H1 (cell line): ENCODE data around the gene CNDP1. TPM values are rescaled to one million over a fixed set of nuclear protein-coding genes. Genes with fewer than 3 reads are reported as not detected.

Experiments used
- CTCF ChIA-PET: fragments of 300-600 bp; sonication (Branson Sonifier 250); formaldehyde crosslinking; loops from one replicate; lab custom pipeline; 2021; ENCODE audit not compliant: partially characterized antibody; lab: Charles Lee
- POLR2A ChIA-PET: fragments of 300-600 bp; sonication (Branson Sonifier 250); formaldehyde crosslinking; loops from one replicate; lab custom pipeline; 2021; ENCODE audit warnings: inconsistent platforms; ENCODE audit not compliant: partially characterized antibody; lab: Charles Lee
- DNase-seq, 2 experiments: peaks; one replicate each; pipeline versions ENCODE4 v3.0.0 to v3.0.0-alpha.2; 2010 to 2022; ENCODE audit warnings: low spot score in 2 of 2, low read depth in 1 of 2, mixed read lengths in 1 of 2
- FAIRE-seq: peaks from 2 replicates; lab custom pipeline; 2011; peaks lifted over from hg19 to GRCh38; lab: Jason Lieb, UNC
- H2AFZ ChIP-seq: 2 replicates; pipeline ENCODE4 v1.8.1; 2012; ENCODE audit warnings: low read length, inconsistent platforms
- H2AK5ac ChIP-seq: 2 replicates; pipeline ENCODE4 v1.6.1; 2013; ENCODE audit warnings: low read depth, low read length
- H2BK120ac ChIP-seq: replicated peaks from 2 replicates; pipeline ENCODE3; 2013; ENCODE audit warnings: low read depth, low read length, inconsistent platforms
- H2BK12ac ChIP-seq: 2 replicates; pipeline ENCODE4 v1.6.1; 2013; ENCODE audit warnings: low read depth, low read length
- H2BK15ac ChIP-seq: 2 replicates; pipeline ENCODE4 v1.6.1; 2013; ENCODE audit warnings: low read length
- H2BK20ac ChIP-seq: 2 replicates; pipeline ENCODE4 v1.6.1; 2013; ENCODE audit warnings: low read length
- H2BK5ac ChIP-seq: 2 replicates; pipeline ENCODE4 v1.6.1; 2013; ENCODE audit warnings: low read depth, low read length
- H3K14ac ChIP-seq: 2 replicates; pipeline ENCODE4 v1.6.1; 2013; ENCODE audit warnings: inconsistent platforms; ENCODE audit not compliant: insufficient read length
- H3K18ac ChIP-seq: 2 replicates; pipeline ENCODE4 v1.6.1; 2013; ENCODE audit warnings: low read length; ENCODE audit errors: extremely low read depth
- H3K23ac ChIP-seq: 2 replicates; pipeline ENCODE4 v1.6.1; 2013; ENCODE audit warnings: inconsistent platforms; ENCODE audit not compliant: insufficient read length
- H3K23me2 ChIP-seq: 2 replicates; pipeline ENCODE4 v1.6.1; 2013; ENCODE audit warnings: low read depth, low read length
- H3K27ac ChIP-seq: 2 replicates; pipeline ENCODE4 v1.6.1; 2011; ENCODE audit warnings: low read depth, low read length, inconsistent platforms
- H3K27me3 ChIP-seq, 4 experiments: replicated peaks in 1 of 4; 1 replicate in 1 of 4; 2 replicates in 3 of 4; pipeline versions ENCODE4 v1.6.1 to v1.8.1; 2011 to 2013; ENCODE audit warnings: low read length in 3 of 4, mild to moderate bottlenecking in 3 of 4, inconsistent platforms in 2 of 4, mixed read lengths in 2 of 4, moderate library complexity in 1 of 4; ENCODE audit not compliant: control insufficient read depth in 3 of 4, insufficient read depth in 3 of 4; ENCODE audit errors: extremely low read depth in 1 of 4
- H3K36me3 ChIP-seq, 4 experiments: 2 replicates each; pipeline versions ENCODE4 v1.6.1 to v1.8.1; 2011 to 2013; ENCODE audit warnings: mild to moderate bottlenecking in 4 of 4, low read length in 3 of 4, moderate library complexity in 2 of 4, control low read depth in 1 of 4, inconsistent platforms in 1 of 4; ENCODE audit not compliant: insufficient read depth in 4 of 4, control insufficient read depth in 2 of 4
- H3K4ac ChIP-seq: replicated peaks from 2 replicates; pipeline ENCODE3; 2013; ENCODE audit warnings: low read length, low read depth, mixed read lengths, inconsistent platforms; ENCODE audit not compliant: insufficient read length
- H3K4me1 ChIP-seq, 4 experiments: replicated peaks in 1 of 4; 1 replicate in 1 of 4; 2 replicates in 3 of 4; pipeline versions ENCODE4 v1.6.1 to v1.8.1; 2011 to 2013; ENCODE audit warnings: low read length in 3 of 4, inconsistent platforms in 2 of 4, mixed read lengths in 1 of 4; ENCODE audit not compliant: insufficient read depth in 4 of 4, control insufficient read depth in 3 of 4
- H3K4me2 ChIP-seq, 2 experiments: 2 replicates each; pipeline versions ENCODE4 v1.6.1 to v1.8.1; 2011 to 2013; ENCODE audit warnings: low read depth in 2 of 2, low read length in 2 of 2, control low read depth in 1 of 2, inconsistent platforms in 1 of 2, mild to moderate bottlenecking in 1 of 2; ENCODE audit not compliant: insufficient read depth in 1 of 2
- H3K4me3 ChIP-seq, 4 experiments: fragments of 200-600, 300-600 bp in 1 of 4; sonication (generic), shearing (Covaris generic), sonication (Bioruptor Twin) in 1 of 4; 2 replicates each; pipeline versions ENCODE4 v1.5.1 to v1.8.1; 2011 to 2016; ENCODE audit warnings: low read length in 4 of 4, low read depth in 3 of 4, control low read depth in 2 of 4, inconsistent platforms in 2 of 4, mild to moderate bottlenecking in 2 of 4, mixed read lengths in 1 of 4, moderate library complexity in 1 of 4; ENCODE audit not compliant: insufficient read depth in 2 of 4; ENCODE audit errors: extremely low read depth in 1 of 4
- H3K56ac ChIP-seq: replicated peaks from 2 replicates; pipeline ENCODE3; 2013; ENCODE audit warnings: low read depth, mild to moderate bottlenecking, mixed read lengths, low read length, inconsistent platforms; ENCODE audit not compliant: insufficient read length
- H3K79me1 ChIP-seq: 2 replicates; pipeline ENCODE4 v1.6.1; 2013; ENCODE audit warnings: low read depth, low read length, control low read depth
- H3K79me2 ChIP-seq, 2 experiments: 2 replicates each; pipeline versions ENCODE4 v1.6.1 to v1.8.1; 2012 to 2013; ENCODE audit warnings: low read length in 2 of 2, mild to moderate bottlenecking in 2 of 2, inconsistent platforms in 1 of 2; ENCODE audit not compliant: insufficient read depth in 2 of 2, control insufficient read depth in 1 of 2
- H3K9ac ChIP-seq, 4 experiments: replicated peaks in 1 of 4; 1 replicate in 1 of 4; 2 replicates in 3 of 4; pipeline versions ENCODE4 v1.6.1 to v1.8.1; 2011 to 2013; ENCODE audit warnings: low read depth in 3 of 4, low read length in 3 of 4, control low read depth in 2 of 4, mild to moderate bottlenecking in 2 of 4, moderate library complexity in 2 of 4, inconsistent platforms in 1 of 4; ENCODE audit errors: extremely low read depth in 1 of 4
- H3K9me3 ChIP-seq, 2 experiments: 2 replicates each; pipeline versions ENCODE4 v1.6.1 to v1.8.1; 2012 to 2013; ENCODE audit warnings: mild to moderate bottlenecking in 2 of 2, moderate library complexity in 2 of 2, control low read depth in 1 of 2, inconsistent platforms in 1 of 2, low read depth in 1 of 2, low read length in 1 of 2, mixed read lengths in 1 of 2; ENCODE audit not compliant: insufficient read depth in 2 of 2
- H4K20me1 ChIP-seq, 2 experiments: replicated peaks in 1 of 2; 2 replicates each; pipeline versions ENCODE3 to v1.8.1; 2011 to 2013; ENCODE audit warnings: inconsistent platforms in 2 of 2, low read length in 2 of 2, mild to moderate bottlenecking in 1 of 2; ENCODE audit not compliant: insufficient read depth in 2 of 2, control insufficient read depth in 1 of 2
- H4K5ac ChIP-seq: 2 replicates; pipeline ENCODE4 v1.6.1; 2013; ENCODE audit warnings: low read length, low read depth, mixed read lengths, inconsistent platforms; ENCODE audit not compliant: insufficient read length
- H4K8ac ChIP-seq: 2 replicates; pipeline ENCODE4 v1.8.0; 2013; ENCODE audit warnings: mild to moderate bottlenecking, moderate library complexity, low read length, inconsistent platforms; ENCODE audit not compliant: insufficient read depth; ENCODE audit errors: extremely low read depth
- H4K91ac ChIP-seq: replicated peaks from 2 replicates; pipeline ENCODE3; 2013; ENCODE audit warnings: low read length, mixed read lengths, inconsistent platforms; ENCODE audit not compliant: insufficient read length
- CBX8 ChIP-seq: fragments of 300-800, 300-1000 bp; sonication (generic); IDR thresholded peaks from 2 replicates; pipeline ENCODE4 v1.7.1; 2016; ENCODE audit warnings: low read depth, low read length, borderline replicate concordance
- EP300 ChIP-seq, 2 experiments: IDR thresholded peaks; 1 replicate in 1 of 2; 2 replicates in 1 of 2; pipeline ENCODE4 v1.6.1; 2011 to 2012; ENCODE audit warnings: low read depth in 2 of 2, low read length in 2 of 2, mild to moderate bottlenecking in 2 of 2, borderline replicate concordance in 1 of 2, inconsistent platforms in 1 of 2, moderate library complexity in 1 of 2
- KDM5A ChIP-seq: fragments of 200-600 bp; IDR thresholded peaks from 2 replicates; pipeline ENCODE4 v1.7.1; 2012; ENCODE audit warnings: mild to moderate bottlenecking, low read length, inconsistent platforms, mixed read lengths
- PHF8 ChIP-seq: fragments of 200-600 bp; sonication (generic); conservative IDR thresholded peaks from 2 replicates; pipeline ENCODE4 v1.7.1; 2012; ENCODE audit warnings: low read depth, mild to moderate bottlenecking, inconsistent platforms, low read length, moderate library complexity
- SIN3A ChIP-seq, 2 experiments: IDR thresholded peaks in 1 of 2; conservative IDR thresholded peaks in 1 of 2; 2 replicates each; pipeline ENCODE4 v1.6.1; 2011 to 2012; ENCODE audit warnings: low read length in 2 of 2, improper control_type of control experiment in 1 of 2, low read depth in 1 of 2, mild to moderate bottlenecking in 1 of 2
- SP1 ChIP-seq: IDR thresholded peaks from 2 replicates; pipeline ENCODE4 v1.6.1; 2011; ENCODE audit warnings: low read depth, low read length
- TEAD4 ChIP-seq: IDR thresholded peaks from 2 replicates; pipeline ENCODE4 v1.6.1; 2012; ENCODE audit warnings: low read depth, low read length, inconsistent platforms, mixed read lengths
- WGBS, 2 experiments: shearing (Covaris generic) in 1 of 2; methylation state at CpG; one replicate each; pipeline versions ENCODE4 v1.1.6 to v1.1.7; 2013 to 2015; ENCODE audit warnings: low lambda C conversion rate in 2 of 2, mixed read lengths in 2 of 2, inconsistent platforms in 1 of 2, low coverage in 1 of 2, missing lambda C conversion rate in 1 of 2; ENCODE audit not compliant: insufficient replicate concordance in 2 of 2, insufficient coverage in 1 of 2, insufficient read length in 1 of 2; ENCODE audit errors: extremely low coverage in 1 of 2, missing lambda C conversion rate in 1 of 2; 5-methylcytosine and 5-hydroxymethylcytosine counted together
- polyA plus RNA-seq, 7 experiments: library from polyadenylated mRNA; depleted of rRNA in 3 of 7; stranded (reverse) in 5 of 7; unstranded in 2 of 7; fragments of >200 nt in 5 of 7; fragments of 200-250 nt in 2 of 7; gene quantifications; 1 replicate in 5 of 7; 2 replicates in 1 of 7; 4 replicates in 1 of 7; pipeline versions ENCODE4 v1.2.1 to v1.2.3, GENCODE V29; 2011 to 2013; ENCODE audit warnings: missing spikeins in 2 of 7, mixed read lengths in 2 of 7
- total RNA-seq: library from RNA; stranded (reverse); fragmentation: NEBNext Ultra II Directional; extraction: Animal tissue kit (Norgen Biotek cat#: 25700); gene quantifications from 2 replicates; pipeline ENCODE4 v1.2.1, GENCODE V29; 2021
- TF ChIP-seq, protein P1 (sequence below), 3 experiments: IDR thresholded peaks; 1 replicate in 2 of 3; 2 replicates in 1 of 3; pipeline versions ENCODE4 v1.5.1 to v1.6.1; 2011; ENCODE audit warnings: low read length in 3 of 3, mild to moderate bottlenecking in 3 of 3, inconsistent platforms in 2 of 3, low read depth in 1 of 3, moderate library complexity in 1 of 3; ENCODE audit not compliant: insufficient read depth in 1 of 3; ENCODE audit errors: control extremely low read depth in 1 of 3
- TF ChIP-seq, protein P2 (sequence below): IDR thresholded peaks from 2 replicates; pipeline ENCODE4 v1.6.1; 2011; ENCODE audit warnings: low read length, improper control_type of control experiment
- TF ChIP-seq, protein P3 (sequence below): IDR thresholded peaks from 2 replicates; pipeline ENCODE4 v1.6.1; 2012; ENCODE audit warnings: inconsistent platforms

CNDP1 gene
- total and polyA plus RNA-seq, 2 of the 8 experiments (the other 6 are each of a cell fraction or from before 2014, with no cell fraction given) = 0.09 TPM; not detected in 1

- Histone ChIP-seq H2BK5ac (no peak overlapping the region), H4K8ac (no peak overlapping the region), H3K4me3 (no peak overlapping the region), H3K23ac (no peak overlapping the region), H3K4ac (no peak overlapping the region), H2BK12ac (no peak overlapping the region), H3K56ac (no peak overlapping the region), H2BK15ac (no peak overlapping the region), H3K9me3 (no peaks in the 10 kb centered on the region), H2BK20ac (no peak overlapping the region), H3K14ac (no peak overlapping the region), H3K27ac (no peak overlapping the region), H3K18ac (no peak overlapping the region), H3K23me2 (no peaks in the 10 kb centered on the region), H4K5ac (no peak overlapping the region), H2AK5ac (no peak overlapping the region), H3K4me1 (no peaks in the 10 kb centered on the region), H4K20me1 (peaks cover 0 to 3% of the 10 kb centered on the region in 2 experiments), H3K79me1 (no peaks in the 10 kb centered on the region), H2AFZ (no peak overlapping the region), H3K27me3 (no peaks in the 10 kb centered on the region), H3K9ac (no peak overlapping the region), H3K4me2 (no peak overlapping the region), H2BK120ac (no peak overlapping the region), H3K79me2 (no peaks in the 10 kb centered on the region), H3K36me3 (peaks cover 0 to 5% (median 1%) of the 10 kb centered on the region in 4 experiments; a peak in 3 of 8 replicates), H4K91ac (no peak overlapping the region)
- WGBS, 2 experiments = 80% methylated on average over 6 of the region's 6 CpGs; no CpG with 5 or more reads in 1 of the 2 experiments
- FAIRE-seq = no peak
- ChIA-PET CTCF (interaction anchor here (3.2 kb wide), 1 partner anchor 9 kb away, joined by 13 read pairs; no protein-coding TSS in a partner anchor), POLR2A (no interaction called here)
- DNase-seq = no peak
- TF ChIP-seq TEAD4 (no peak), PHF8 (no peak), CBX8 (no peak), EP300 (IDR thresholded peaks at IDR 0.05; ENCODE audit: borderline replicate concordance in 1 of 2, low read depth in 2 of 2, low read length in 2 of 2) (no peak), KDM5A (no peak), SP1 (no peak), SIN3A (conservative IDR thresholded peaks at IDR 0.05 in 1 of 2, IDR thresholded peaks at IDR 0.05 in 1 of 2; ENCODE audit: low read depth in 1 of 2, low read length in 2 of 2) (no peak)
- TF ChIP-seq, protein P1, sequence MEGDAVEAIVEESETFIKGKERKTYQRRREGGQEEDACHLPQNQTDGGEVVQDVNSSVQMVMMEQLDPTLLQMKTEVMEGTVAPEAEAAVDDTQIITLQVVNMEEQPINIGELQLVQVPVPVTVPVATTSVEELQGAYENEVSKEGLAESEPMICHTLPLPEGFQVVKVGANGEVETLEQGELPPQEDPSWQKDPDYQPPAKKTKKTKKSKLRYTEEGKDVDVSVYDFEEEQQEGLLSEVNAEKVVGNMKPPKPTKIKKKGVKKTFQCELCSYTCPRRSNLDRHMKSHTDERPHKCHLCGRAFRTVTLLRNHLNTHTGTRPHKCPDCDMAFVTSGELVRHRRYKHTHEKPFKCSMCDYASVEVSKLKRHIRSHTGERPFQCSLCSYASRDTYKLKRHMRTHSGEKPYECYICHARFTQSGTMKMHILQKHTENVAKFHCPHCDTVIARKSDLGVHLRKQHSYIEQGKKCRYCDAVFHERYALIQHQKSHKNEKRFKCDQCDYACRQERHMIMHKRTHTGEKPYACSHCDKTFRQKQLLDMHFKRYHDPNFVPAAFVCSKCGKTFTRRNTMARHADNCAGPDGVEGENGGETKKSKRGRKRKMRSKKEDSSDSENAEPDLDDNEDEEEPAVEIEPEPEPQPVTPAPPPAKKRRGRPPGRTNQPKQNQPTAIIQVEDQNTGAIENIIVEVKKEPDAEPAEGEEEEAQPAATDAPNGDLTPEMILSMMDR (IDR thresholded peaks at IDR 0.05; ENCODE audit: control extremely low read depth in 1 of 3, insufficient read depth in 1 of 3, low read depth in 1 of 3, low read length in 3 of 3) = no peak
- TF ChIP-seq, protein P2, sequence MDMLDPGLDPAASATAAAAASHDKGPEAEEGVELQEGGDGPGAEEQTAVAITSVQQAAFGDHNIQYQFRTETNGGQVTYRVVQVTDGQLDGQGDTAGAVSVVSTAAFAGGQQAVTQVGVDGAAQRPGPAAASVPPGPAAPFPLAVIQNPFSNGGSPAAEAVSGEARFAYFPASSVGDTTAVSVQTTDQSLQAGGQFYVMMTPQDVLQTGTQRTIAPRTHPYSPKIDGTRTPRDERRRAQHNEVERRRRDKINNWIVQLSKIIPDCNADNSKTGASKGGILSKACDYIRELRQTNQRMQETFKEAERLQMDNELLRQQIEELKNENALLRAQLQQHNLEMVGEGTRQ = no peak
- TF ChIP-seq, protein P3, sequence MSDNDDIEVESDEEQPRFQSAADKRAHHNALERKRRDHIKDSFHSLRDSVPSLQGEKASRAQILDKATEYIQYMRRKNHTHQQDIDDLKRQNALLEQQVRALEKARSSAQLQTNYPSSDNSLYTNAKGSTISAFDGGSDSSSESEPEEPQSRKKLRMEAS = no peak
Measured at GRCh38 chr18:74589021-74589420, 54.7 kb downstream of the CNDP1 start.
